Neural progenitor cell (in vitro differentiated cells): ENCODE measurements around the gene SPAAR.
"Not testable (repeated sequence)": the region's sequence is repeated elsewhere in the genome, so short reads cannot be mapped to it uniquely, and the experiment has no call there.

Experiments
- EZH2 ChIP-seq: fragments of 200-600 bp; sonication (generic); IDR thresholded peaks from 2 replicates; pipeline ENCODE4 v1.6.1; 2017; ENCODE audit warnings: antibody characterized with exemption, mild to moderate bottlenecking, moderate library complexity
- TF ChIP-seq, protein P1 (sequence below): fragments of 200-600 bp; sonication (generic); IDR thresholded peaks from 2 replicates; pipeline ENCODE4 v1.5.1; 2017; ENCODE audit warnings: antibody characterized with exemption, mild to moderate bottlenecking

DNA sequence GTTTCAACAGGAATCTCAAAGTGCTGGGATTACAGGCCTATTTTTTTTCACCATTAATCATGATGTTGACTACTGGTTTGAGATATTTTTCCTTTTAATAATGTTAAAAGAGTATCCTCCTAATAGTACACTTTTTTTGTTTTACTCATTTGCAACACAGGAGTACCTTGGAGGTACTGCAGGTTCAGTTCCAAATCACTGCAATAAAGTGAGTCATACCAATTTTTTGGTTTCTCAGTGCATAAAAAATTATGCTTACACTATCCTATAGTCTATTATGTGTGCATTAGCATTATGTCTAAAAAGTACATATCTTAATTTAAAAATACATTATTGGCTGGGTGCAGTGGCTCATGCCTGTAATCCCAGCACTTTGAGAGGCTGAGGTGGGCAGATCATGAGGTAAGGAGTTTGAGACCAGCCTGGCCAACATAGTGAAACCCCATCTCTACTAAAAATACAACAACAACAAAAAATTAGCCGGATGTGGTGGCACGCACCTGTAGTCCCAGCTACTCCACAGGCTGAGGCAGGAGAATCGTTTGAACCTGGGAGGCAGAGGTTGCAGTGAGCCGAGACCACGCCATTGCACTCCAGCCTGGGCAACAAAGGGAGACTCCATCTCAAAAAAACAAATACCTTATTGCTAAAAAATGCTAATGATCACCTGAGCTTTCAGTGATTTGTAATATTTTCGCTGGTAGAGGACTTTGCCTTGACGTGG is 11.8 kb upstream of the SPAAR start:
- TF ChIP-seq, protein P1, sequence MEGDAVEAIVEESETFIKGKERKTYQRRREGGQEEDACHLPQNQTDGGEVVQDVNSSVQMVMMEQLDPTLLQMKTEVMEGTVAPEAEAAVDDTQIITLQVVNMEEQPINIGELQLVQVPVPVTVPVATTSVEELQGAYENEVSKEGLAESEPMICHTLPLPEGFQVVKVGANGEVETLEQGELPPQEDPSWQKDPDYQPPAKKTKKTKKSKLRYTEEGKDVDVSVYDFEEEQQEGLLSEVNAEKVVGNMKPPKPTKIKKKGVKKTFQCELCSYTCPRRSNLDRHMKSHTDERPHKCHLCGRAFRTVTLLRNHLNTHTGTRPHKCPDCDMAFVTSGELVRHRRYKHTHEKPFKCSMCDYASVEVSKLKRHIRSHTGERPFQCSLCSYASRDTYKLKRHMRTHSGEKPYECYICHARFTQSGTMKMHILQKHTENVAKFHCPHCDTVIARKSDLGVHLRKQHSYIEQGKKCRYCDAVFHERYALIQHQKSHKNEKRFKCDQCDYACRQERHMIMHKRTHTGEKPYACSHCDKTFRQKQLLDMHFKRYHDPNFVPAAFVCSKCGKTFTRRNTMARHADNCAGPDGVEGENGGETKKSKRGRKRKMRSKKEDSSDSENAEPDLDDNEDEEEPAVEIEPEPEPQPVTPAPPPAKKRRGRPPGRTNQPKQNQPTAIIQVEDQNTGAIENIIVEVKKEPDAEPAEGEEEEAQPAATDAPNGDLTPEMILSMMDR = not testable (repeated sequence)
- not testable (repeated sequence) for TF ChIP-seq EZH2
